Stimulated activated CD8-positive, alpha-beta memory T cell treated with anti-CD3 and anti-CD28 coated beads, Interleukin-2, amount 100 ng/mL, for 1 hour (primary cell): ENCODE measurements around the gene SPPL3.

Experiments
- DNase-seq, 2 donors: peaks; one replicate each; pipeline ENCODE4 v3.0.0-alpha.2; 2020; ENCODE audit warnings: low read depth in 2 of 2

The SPPL3 gene

GRCh38 chr12:120775862-120776552 is 128.2 kb downstream of the SPPL3 start:
- no peak for DNase-seq

GRCh38 chr12:120774169-120774916 is 129.8 kb downstream of the SPPL3 start:
- no peak for DNase-seq

GRCh38 chr12:120771097-120771496 is 133.1 kb downstream of the SPPL3 start:
- DNase-seq, result no peak

GRCh38 chr12:120767071-120768024 is 136.8 kb downstream of the SPPL3 start:
- DNase-seq, result no peak

- DNase-seq, result no peak
Observed at GRCh38 chr12:120766566-120766965, 137.6 kb downstream of the SPPL3 start.

- DNase-seq, result no peak
Observed at GRCh38 chr12:120764816-120765215, 139.3 kb downstream of the SPPL3 start.

- DNase-seq, result no peak
Observed at GRCh38 chr12:120763250-120763649, 140.9 kb downstream of the SPPL3 start.

- DNase-seq, result no peak
Observed at GRCh38 chr12:120762086-120762485, 142.1 kb downstream of the SPPL3 start.

- DNase-seq, result no peak
Observed at GRCh38 chr12:120761519-120761934, 142.6 kb downstream of the SPPL3 start.

GRCh38 chr12:120760349-120761254 is 143.6 kb downstream of the SPPL3 start:
- no peak for DNase-seq

GRCh38 chr12:120759591-120760348 is 144.4 kb downstream of the SPPL3 start:
- DNase-seq, result no peak

- no peak for DNase-seq
Observed at GRCh38 chr12:120758798-120759590, 145.2 kb downstream of the SPPL3 start.

- no peak for DNase-seq
Observed at GRCh38 chr12:120757949-120758348, 146.2 kb downstream of the SPPL3 start.

GRCh38 chr12:120757226-120757742 is 146.9 kb downstream of the SPPL3 start:
- DNase-seq, result no peak

- DNase-seq, result no peak
Observed at GRCh38 chr12:120755269-120755668, 148.9 kb downstream of the SPPL3 start.

GRCh38 chr12:120754792-120755191 is 149.4 kb downstream of the SPPL3 start:
- no peak for DNase-seq

GRCh38 chr12:120751389-120751788 is 152.8 kb downstream of the SPPL3 start:
- no peak for DNase-seq

GRCh38 chr12:120750806-120751205 is 153.4 kb downstream of the SPPL3 start:
- DNase-seq, result no peak

- no peak for DNase-seq
Observed at GRCh38 chr12:120749256-120749655, 154.9 kb downstream of the SPPL3 start.
